Cerebellar cortex (tissue), 1 donor: ENCODE measurements around the gene RBFOX1.

Source experiments
- DNase-seq: peaks from one replicate; pipeline ENCODE4 v3.0.0-alpha.2; 2015; ENCODE audit warnings: low spot score

RBFOX1 gene

DNA sequence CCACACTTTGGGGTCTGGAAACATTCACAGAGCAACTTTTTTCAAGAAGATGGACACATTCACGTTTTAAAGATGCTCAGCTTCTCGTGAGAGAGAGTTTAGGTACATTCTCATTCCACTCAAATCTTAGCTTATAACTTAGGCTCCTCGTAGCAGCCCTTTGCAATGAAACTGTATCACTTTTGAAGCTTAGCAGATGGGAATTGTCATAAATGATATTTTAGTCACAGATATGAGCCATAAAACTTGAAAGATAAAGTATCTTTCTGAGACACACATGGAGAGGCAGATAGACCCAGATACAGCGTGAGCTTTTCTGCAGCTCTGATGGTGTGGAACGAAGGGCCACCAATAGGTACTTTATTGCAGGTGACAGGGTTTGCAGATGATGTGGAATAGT lies 41.1 kb downstream of the RBFOX1 start:
- no peak for DNase-seq

- DNase-seq = no peak
These were observed 42.0 kb downstream of the RBFOX1 start for GRCh38 chr16:7374614-7375174.

DNA sequence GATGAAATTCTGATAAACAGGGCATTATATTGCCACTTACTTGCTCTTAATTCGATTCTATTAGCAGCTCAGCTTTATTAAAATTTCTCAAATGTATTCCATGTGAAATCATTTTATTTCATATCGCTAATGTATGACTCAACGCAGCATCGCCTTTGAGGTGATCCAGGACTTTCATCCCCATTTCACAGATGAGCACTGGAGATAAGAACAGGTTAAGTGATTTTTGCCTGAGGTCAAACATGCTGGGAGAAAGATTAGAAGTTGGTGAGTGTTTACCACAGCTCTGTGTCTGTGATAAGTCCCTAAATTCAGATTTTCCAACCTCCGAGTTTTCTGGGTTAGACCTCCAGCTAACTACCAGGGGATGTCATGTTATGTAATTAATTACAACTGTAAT lies 43.6 kb downstream of the RBFOX1 start:
- no peak for DNase-seq

DNA sequence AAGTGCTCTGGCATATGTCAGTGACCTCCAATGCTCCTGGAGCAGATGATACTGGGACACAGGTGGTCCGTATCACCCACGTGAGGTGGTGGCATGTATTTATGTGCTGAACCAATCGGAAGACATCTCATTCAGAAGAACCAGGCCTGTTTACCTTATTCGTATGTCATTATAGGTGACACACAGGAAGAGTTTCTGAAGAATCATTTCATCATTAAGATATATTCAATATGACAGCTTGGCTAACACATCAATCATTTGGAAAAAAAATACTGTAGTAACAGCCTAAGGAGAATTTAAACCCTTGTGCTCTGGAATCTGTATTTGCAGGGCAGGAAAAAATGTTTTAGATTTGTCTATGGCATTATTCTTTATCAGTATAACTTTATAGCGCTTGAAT lies 44.6 kb downstream of the RBFOX1 start:
- DNase-seq = no peak

- peak; percentile 83 for DNase-seq
These were observed 45.5 kb downstream of the RBFOX1 start for GRCh38 chr16:7378024-7378695.

DNA sequence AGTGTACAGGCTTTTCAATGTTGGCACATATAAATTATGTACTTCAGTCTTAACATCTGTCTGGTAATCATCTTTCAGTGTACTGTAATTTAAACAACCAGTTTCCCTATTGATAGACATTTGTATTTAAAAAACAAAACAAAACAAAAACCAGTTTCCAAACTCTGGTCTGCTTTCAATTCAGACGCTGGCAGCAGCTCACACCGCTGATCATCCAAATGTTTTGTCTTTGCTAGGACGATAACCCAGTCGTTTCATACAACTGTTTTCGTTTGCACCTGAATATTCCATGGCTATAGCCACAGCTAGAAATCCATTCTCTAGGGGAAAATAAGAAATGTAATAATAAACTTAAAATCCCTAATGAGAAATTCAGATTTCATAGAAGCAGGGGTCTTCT lies 47.8 kb downstream of the RBFOX1 start:
- DNase-seq = no peak

GRCh38 chr16:7380911-7381310 lies 48.3 kb downstream of the RBFOX1 start:
- DNase-seq = no peak

DNA sequence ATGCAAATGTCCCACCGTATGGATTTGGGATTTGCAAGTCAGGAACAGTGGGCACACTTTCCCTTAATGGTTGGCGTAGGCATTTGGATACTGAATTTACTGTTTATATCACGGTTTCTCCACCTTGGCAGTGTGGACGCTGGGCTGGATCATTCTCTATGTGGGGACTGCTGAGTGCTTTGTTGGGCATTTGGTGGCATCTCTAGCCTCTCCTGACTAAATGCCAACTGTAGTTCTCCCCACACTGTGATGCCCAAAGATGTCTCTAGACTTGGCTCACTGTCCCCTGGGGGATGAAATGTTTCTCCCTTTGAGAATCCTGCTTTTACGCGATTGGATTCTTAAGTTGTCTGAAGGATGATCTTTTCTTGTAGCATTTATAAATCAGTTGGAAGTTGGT lies 49.0 kb downstream of the RBFOX1 start:
- DNase-seq = peak; percentile 56

- DNase-seq = no peak
These were observed 49.9 kb downstream of the RBFOX1 start for GRCh38 chr16:7382521-7382920.

DNA sequence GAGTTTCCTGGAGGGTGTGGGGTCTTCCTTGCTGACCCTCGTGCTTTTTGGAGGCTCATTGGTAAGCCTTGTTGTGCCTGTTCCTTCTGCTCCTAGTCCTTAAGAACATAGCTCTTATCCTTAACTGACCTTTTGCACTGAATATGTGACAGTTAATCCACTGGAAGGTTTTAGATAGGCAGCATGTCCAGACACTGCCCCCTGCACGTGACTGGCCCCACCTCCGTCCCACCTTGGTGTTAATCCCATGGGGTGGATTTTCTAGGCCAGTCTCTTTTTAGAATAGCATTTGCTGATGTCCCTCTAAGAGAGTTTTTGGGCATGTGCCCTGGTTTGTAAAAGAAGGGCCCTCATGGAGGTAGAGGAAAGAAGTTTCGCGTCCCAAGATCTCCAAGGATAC lies 58.3 kb downstream of the RBFOX1 start:
- no peak for DNase-seq

- DNase-seq = no peak
These were observed 59.0 kb downstream of the RBFOX1 start for GRCh38 chr16:7391694-7392093.

DNA sequence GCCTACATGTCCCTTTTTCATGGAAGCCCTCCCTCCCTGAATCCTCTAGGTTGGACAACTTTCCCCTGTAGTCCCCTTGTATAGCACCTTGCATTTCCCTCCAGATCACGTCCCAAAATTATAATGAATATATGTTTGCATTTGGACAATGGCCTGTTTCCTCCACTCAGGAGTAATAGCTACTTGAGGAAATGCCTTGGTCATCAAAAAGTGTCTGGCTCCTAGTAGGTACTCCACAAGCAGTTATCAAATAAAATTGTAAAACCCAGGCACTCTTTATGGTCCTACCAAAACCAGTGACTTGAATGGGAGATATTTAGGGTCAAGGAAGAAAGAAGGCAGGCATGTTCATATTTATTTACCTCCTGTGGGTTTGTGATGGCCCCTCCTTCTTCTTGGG lies 59.6 kb downstream of the RBFOX1 start:
- no peak for DNase-seq

- no peak for DNase-seq
These were observed 61.0 kb downstream of the RBFOX1 start for GRCh38 chr16:7393680-7394079.

- DNase-seq = no peak
These were observed 62.2 kb downstream of the RBFOX1 start for GRCh38 chr16:7394720-7395336.

DNA sequence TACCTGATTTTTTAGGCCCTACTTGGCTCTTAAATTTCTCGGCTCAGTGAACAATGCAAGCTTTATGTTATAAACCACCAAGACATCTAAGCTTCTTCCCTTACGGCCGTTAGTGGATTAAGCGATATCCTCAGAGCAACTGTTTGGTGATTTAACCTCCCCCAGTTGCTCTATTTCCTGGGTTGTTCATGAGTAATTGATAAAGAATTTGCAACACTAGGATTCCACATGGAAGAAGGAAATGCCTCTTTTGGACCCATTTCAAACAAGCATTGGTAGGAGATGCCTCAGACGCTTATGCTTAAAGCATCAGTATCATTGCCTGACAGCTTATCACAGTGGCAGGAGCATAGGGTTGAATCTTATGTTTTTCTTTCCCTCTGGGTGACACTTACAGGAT lies 65.3 kb downstream of the RBFOX1 start:
- DNase-seq = no peak

DNA sequence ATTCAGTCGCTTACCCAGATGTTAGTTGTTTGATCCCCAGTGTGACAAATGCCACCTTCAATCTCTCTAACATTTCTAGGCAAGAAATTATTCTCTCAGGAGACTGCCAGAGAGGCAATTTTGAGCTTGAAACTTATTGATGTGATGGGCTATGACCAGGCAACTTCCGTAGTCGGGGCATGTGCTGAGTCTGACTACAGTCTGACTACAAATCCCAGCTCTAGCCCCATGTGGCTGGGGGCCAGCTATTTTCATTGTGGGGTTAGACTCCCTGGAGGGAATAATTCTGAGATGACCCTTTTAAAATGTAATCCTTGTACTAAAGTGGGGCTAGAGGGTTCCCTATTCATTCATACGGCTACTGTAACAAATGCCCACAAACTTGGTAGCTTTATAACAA lies 65.9 kb downstream of the RBFOX1 start:
- DNase-seq = no peak

DNA sequence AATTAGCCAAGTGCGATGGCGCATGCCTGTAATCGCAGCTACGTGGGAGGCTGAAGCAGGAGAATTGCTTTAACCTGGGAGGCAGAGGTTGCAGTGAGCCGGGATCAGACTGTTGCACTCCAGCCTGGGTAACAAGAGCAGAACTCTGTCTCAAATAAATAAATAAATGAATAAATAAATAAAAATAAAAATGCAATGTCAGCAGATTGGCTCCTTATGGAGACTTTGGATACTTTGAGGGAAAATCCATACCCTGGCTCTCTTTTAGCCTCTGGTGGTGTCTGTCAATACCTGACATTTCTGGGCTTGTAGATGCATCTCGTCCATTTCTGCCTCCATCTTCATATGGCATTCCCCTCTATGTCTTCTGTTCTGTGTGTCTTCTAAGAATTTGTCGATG lies 66.7 kb downstream of the RBFOX1 start:
- DNase-seq = no peak

- DNase-seq = peak; percentile 63
These were observed 67.7 kb downstream of the RBFOX1 start for GRCh38 chr16:7400117-7400890.

- DNase-seq = no peak
These were observed 71.6 kb downstream of the RBFOX1 start for GRCh38 chr16:7404217-7404616.

GRCh38 chr16:7405166-7405565 lies 72.5 kb downstream of the RBFOX1 start:
- no peak for DNase-seq

- DNase-seq = no peak
These were observed 76.2 kb downstream of the RBFOX1 start for GRCh38 chr16:7408700-7409365.

- no peak for DNase-seq
These were observed 86.8 kb downstream of the RBFOX1 start for GRCh38 chr16:7419441-7419840.
